ENCODE results near the gene SCARB1.

The SCARB1 gene

DNA sequence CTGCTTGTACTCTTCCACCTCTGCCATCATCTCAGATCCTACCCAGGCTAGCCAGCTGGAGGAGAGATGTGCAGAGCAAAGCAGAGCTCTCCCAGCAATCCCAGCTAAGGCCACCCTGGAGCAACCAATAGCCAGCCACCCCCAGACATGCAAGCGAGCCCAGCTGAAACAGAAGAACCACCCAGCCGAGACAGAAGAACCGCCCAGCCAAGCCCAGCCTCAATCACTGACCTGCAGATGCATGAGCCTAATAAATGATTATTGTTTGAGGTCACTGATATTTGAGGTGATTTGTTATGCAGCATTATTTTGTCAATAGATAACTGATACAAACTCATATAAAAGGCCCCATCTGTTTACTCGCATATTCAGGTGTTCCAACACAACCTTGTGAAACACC, 106.3 kb downstream of the SCARB1 start:
- TF ChIP-seq, protein P1, sequence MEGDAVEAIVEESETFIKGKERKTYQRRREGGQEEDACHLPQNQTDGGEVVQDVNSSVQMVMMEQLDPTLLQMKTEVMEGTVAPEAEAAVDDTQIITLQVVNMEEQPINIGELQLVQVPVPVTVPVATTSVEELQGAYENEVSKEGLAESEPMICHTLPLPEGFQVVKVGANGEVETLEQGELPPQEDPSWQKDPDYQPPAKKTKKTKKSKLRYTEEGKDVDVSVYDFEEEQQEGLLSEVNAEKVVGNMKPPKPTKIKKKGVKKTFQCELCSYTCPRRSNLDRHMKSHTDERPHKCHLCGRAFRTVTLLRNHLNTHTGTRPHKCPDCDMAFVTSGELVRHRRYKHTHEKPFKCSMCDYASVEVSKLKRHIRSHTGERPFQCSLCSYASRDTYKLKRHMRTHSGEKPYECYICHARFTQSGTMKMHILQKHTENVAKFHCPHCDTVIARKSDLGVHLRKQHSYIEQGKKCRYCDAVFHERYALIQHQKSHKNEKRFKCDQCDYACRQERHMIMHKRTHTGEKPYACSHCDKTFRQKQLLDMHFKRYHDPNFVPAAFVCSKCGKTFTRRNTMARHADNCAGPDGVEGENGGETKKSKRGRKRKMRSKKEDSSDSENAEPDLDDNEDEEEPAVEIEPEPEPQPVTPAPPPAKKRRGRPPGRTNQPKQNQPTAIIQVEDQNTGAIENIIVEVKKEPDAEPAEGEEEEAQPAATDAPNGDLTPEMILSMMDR (IDR thresholded peaks at IDR 0.05; ENCODE audit: low read depth, low read length, missing control alignments): no peak
- no peak for DNase-seq (ENCODE audit: low read depth)
- H3K4me3 ChIP-seq (ENCODE audit: low read depth, low read length): no peak overlapping the region

DNA sequence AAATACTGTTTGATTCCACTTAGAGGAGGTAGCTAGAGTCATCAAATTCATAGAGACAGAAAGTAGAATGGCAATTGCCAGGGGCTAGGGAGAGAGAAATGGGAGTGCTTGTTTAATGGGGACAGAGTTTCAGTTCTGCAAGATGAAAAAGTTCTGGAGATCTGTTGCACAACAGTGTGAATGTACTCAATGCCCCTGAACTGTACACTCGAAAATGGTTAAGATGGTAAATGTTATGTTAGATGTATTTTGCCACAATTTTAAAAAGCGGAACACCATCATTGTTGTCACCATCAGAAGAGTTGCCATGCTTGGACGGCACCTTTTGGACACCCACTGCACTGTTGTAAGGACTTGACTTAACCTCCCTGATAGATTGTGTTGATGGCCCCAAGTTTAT, 106.9 kb downstream of the SCARB1 start:
- DNase-seq (ENCODE audit: low read depth): no peak
- TF ChIP-seq, protein P1 (IDR thresholded peaks at IDR 0.05; ENCODE audit: low read depth, low read length, missing control alignments): no peak
- no peak overlapping the region for H3K4me3 ChIP-seq (ENCODE audit: low read depth, low read length)

DNA sequence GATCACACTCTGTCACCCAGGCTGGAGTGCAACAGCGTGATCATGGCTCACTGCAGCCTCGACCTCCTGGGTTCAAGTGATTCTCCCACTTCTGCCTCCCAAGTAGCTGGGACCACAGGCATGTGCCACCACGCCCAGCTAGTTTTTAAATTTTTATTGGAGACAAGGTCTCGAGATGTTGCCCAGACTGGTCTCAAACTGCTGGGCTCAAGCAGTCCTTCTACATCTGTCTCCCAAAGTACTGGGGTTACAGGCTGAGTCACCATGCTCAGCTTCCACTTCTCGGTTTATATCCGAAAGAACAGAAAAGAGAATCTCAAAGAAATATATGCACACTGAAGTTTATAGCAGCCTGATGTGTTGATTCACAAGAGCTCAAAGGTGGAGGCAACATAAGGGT, 107.5 kb downstream of the SCARB1 start:
- H3K4me3 ChIP-seq (ENCODE audit: low read depth, low read length): no peak overlapping the region
- TF ChIP-seq, protein P1 (IDR thresholded peaks at IDR 0.05; ENCODE audit: low read depth, low read length, missing control alignments): no peak
- no peak for DNase-seq (ENCODE audit: low read depth)

DNA sequence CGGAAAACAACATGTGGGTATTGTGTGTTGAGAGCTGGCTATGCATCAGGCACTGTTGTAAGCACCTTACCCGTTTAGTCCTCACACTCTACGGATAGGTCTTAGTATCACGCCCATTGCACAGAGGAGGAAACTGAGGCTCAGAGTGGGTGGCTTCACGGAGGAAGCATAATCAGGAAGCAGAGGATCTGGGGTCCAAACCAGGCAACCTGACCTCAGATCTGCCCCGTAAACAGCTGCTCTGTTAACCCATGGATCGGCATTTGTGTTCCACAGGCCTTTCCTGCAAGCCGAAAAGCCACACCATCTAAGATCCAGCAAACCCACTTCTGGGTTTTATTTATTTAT, 107.9 kb downstream of the SCARB1 start:
- H3K4me3 ChIP-seq (ENCODE audit: low read depth, low read length): no peak overlapping the region
- no peak for DNase-seq (ENCODE audit: low read depth)
- TF ChIP-seq, protein P1 (IDR thresholded peaks at IDR 0.05; ENCODE audit: low read depth, low read length, missing control alignments): no peak

DNA sequence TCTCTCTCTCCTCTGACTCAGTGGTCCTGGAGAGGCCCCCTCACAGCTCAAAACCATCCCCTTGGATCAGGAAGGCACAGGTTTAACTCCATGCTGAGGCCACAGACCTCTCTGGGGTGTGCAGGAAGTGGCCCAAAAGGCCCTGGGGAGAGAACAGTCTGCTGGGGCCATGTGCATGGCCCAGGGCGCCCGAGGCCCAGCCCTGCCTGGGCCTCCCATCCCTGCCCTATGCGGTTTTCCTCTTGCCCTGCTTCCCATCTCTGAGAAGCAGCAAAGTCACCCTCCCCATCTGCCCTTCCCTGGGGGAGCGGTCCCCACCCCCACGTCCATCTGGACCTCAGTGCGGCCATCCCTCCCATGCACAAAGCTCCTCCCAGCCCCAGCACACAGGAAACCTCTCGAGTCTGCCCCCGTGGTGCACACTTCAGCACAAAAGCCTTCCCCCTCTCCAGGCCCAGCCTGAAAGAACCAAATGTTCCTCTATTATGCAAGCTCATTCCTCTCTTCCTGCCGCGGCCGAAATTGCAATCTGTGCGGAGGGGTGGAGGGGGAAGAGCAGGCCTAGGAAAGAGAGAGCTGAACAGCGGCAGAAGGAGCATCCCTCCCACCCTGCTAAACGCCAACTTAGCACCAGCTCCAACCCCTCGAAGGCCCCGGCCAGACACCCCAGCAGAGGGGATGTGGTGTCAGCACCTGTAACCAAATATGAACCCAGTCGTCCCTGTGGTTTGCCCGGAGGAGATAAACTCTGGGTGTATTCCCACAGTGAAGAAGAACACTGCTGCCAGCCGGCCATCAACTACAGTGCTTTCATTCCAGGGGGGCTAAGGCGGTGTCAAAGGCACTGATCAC, 108.5 kb downstream of the SCARB1 start:
- no peak overlapping the region for H3K4me3 ChIP-seq (ENCODE audit: low read depth, low read length)
- DNase-seq (ENCODE audit: low read depth): no peak
- TF ChIP-seq, protein P1 (IDR thresholded peaks at IDR 0.05; ENCODE audit: low read depth, low read length, missing control alignments): no peak

DNA sequence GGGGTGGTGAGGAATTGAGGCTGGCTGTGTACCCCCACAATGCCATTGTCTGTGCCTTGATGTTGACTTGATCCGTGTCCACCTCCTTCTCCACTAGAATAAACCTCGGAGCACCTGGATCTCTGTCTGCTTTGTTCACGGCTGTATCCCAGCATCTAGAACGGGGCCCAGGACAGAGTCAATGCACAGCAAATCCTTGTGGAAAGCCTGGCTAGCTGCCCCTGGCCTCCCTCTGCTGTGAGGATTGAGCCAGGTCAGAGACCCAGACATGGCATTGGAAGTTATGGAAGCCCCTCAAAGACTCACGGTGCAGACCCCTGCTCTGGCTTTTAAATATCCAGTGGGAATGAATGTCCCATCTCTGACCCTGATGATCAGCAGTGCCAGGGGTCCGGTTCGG, 109.2 kb downstream of the SCARB1 start:
- no peak for DNase-seq (ENCODE audit: low read depth)
- no peak overlapping the region for H3K4me3 ChIP-seq (ENCODE audit: low read depth, low read length)
- TF ChIP-seq, protein P1 (IDR thresholded peaks at IDR 0.05; ENCODE audit: low read depth, low read length, missing control alignments): no peak

DNA sequence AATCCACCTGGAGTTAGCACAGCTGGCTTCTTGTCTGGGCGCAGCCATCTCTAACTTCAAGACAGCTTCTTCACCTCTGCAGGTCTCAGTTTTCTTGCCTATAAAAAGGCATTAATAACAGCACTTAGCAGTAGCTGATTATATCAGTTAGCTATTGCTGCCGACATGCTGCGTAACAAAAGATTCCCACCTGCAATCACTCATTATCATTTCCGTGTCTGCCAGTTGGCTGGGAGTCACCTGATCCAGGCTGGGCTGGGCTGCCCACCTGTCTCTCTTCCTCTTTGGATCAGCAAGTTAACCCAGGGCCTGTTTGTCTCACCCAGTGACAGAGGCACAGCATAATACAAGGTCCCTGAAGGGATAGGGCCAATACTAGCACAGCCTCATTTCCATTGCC, 109.7 kb downstream of the SCARB1 start:
- no peak for DNase-seq (ENCODE audit: low read depth)
- TF ChIP-seq, protein P1 (IDR thresholded peaks at IDR 0.05; ENCODE audit: low read depth, low read length, missing control alignments): no peak
- H3K4me3 ChIP-seq (ENCODE audit: low read depth, low read length): no peak overlapping the region
